HG03469 (cell line): ENCODE measurements around the gene FMR1.

Experiments used
- ATAC-seq: cut with Tn5 transposase; IDR thresholded peaks from one replicate; pipeline ENCODE4 v1.9.1; 2021; ENCODE audit warnings: mild to moderate bottlenecking, moderate library complexity, moderate number of reproducible peaks; ENCODE audit not compliant: unreplicated experiment

Gene FMR1

GRCh38 chrX:147911192-147912022, at the start of gene FMR1:
TSS of gene FMR1 (plus strand) at chrX:147911919. CDS start at chrX:147912180, 261 bp downstream.
- peak; percentile 85 for ATAC-seq

GRCh38 chrX:147875866-147876596, 35.7 kb upstream of the FMR1 start:
- ATAC-seq: peak; percentile 96

- ATAC-seq: no peak
Measured at GRCh38 chrX:147876849-147877646, 34.7 kb upstream of the FMR1 start.

DNA sequence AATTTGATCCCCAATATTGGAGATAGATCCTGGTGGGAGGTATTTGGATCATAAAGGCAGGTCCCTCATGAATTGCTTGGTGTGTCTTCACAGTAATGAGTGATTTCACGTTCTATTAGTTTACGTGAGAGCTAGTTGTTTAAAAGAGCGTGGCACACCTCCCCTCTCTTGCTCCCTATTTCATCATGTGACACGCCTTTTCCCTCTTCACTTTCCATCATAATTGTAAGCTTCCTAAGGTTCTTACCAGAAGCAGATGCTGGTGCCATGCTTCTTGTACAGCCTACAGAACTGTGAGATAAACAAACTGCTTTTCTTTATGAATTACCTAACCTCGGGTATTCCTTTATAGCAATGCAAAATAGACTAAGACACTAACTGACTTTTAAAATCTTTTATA, 34.0 kb upstream of the FMR1 start:
- ATAC-seq: no peak

GRCh38 chrX:147884958-147885357, 26.8 kb upstream of the FMR1 start:
- ATAC-seq: peak; percentile 86

GRCh38 chrX:147890756-147891155, 21.0 kb upstream of the FMR1 start:
- no peak for ATAC-seq

- ATAC-seq: no peak
Measured at GRCh38 chrX:147891896-147892295, 19.8 kb upstream of the FMR1 start.

DNA sequence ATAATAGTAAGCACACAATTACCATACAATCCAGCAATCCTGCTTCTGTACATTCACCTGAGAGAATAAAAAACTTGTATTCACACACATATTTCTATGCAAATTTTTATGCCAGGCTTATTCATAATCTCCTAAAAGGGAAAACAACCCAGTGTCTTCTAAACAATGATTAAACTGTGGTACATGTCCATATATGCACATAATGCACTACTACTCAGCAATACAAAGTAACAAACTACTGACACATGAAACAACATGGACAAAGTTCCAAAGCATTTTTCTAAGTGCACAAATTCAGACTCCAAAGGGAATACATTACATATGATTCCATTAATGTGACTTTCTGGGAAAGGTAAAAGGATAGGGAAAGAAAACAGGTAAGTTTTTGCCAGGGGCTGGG, 18.0 kb upstream of the FMR1 start:
- ATAC-seq: no peak

GRCh38 chrX:147894366-147894963, 17.3 kb upstream of the FMR1 start:
- ATAC-seq: no peak

DNA sequence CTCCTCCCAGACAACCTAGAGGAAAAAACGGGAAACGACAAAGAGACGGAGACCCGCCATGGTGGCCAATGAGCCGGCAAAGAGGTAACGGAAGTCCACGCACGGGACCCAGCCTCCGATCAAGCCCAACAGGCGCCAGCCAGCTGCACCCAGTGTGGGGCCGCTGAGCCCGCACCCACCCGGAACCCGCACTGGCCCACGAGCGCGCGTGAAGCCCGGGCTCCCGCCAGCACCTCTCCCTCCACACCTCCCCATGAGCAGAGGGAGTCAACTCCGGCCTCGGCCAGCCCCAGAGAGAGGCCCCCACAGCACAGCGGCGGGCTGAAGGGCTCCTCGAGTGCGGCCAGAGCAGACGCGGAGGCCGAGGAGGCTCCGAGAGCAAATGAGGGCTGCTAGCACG, 14.6 kb upstream of the FMR1 start:
- no peak for ATAC-seq

DNA sequence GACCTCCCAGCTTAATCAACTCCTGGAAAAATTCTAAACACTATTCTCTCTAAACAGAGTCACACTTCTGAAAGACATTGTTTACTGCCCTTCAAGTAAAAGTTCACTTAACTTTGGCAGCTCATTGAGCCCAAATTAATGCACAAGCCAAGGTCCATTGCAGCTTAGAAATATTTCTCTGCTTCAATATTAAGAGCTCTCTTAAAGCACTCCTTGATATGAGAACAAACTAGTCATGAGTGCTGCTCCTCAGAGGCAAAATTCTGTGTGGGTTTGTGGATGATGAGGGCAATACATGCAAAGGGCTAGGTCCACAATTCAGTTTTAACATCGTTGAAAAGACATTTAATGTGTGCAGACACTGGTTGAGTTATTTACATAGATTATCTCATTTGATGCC, 12.8 kb upstream of the FMR1 start:
- ATAC-seq: no peak

- peak; percentile 96 for ATAC-seq
Measured at GRCh38 chrX:147899379-147900114, 12.2 kb upstream of the FMR1 start.

DNA sequence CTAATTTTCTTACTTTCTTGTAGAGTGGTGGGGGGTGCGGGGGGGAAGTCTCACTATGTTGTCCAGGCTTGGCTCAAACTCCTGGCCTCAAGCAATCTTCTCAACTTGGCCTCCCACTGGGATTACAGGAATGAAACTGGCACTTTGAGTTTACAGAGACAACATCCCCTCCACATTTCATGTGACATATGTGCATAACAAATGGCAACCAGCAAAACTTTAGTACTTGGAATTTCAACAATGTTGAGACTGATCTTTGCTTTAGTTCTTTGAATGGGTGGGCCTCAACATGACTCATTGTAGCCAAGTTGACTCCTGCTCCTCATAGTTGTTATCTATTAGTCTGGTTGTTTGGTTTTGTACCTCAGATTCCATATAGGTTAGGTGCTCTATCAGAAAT, 11.4 kb upstream of the FMR1 start:
- ATAC-seq: no peak

DNA sequence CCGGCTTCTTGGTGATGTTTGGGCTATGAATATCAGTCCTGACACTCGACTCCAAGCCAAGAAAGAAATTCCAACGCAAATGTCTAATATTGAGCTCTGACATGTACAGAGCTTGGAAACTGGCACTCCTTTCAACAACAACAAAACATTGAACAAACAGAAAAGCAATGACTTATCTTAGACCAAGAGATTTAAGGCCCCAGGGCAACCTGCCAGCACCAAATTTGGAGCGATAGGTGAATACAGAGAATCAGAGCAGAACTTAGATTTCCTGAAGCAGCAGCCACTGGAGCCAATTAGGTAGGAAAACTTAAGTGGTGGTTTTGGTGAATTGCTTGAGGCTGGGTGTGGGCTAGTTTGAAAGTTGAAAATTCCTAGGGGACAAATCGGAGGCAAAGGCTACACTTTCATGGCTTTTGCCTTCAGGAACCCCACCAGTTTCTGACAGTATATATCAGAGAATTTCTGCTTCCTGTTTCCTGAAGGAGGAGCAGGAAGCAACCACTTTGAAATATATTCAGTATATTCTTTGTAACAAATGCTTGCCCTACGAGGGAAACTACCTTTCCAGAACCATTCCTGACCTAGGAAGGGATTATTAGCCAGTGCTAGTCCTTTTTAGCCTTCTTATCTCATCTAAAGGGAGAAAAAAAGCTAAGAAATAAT, 10.1 kb upstream of the FMR1 start:
- no peak for ATAC-seq

GRCh38 chrX:147902270-147902669, 9.4 kb upstream of the FMR1 start:
- no peak for ATAC-seq

- ATAC-seq: no peak
Measured at GRCh38 chrX:147908106-147908505, 3.6 kb upstream of the FMR1 start.

GRCh38 chrX:147910607-147911006, 1.1 kb upstream of the FMR1 start:
- no peak for ATAC-seq

GRCh38 chrX:147912093-147912801, 528 bp downstream of the FMR1 start:
- no peak for ATAC-seq

GRCh38 chrX:147913570-147913969, 1.9 kb downstream of the FMR1 start:
- ATAC-seq: no peak
